K562 (cell line): ENCODE data around the gene FAM50B. TPM values are rescaled to one million over a fixed set of nuclear protein-coding genes. Genes with fewer than 3 reads are reported as not detected.

ENCODE experiments used
- ATAC-seq: fragments of 200-7000 bp; cut with Tn5 transposase; 3 replicates; pipeline ENCODE4 v1.9.1; 2020; ENCODE audit warnings: moderate library complexity
- BruUV-seq: library from RNA; stranded (reverse); fragments of 400-500 nt; replicated peaks from 2 replicates; lab custom pipeline; 2021; lab: Mats Ljungman, UMichigan
- CTCF ChIA-PET: fragments of 300-600 bp; formaldehyde crosslinking; extraction: SDS; loops from one replicate; lab custom pipeline; 2021; ENCODE audit warnings: low intra/inter-chr PET ratio; lab: Yijun Ruan, JAX
- POLR2A ChIA-PET: fragments of 300-600, 350-650 bp; sonication (Branson Sonifier 250); formaldehyde crosslinking; extraction: SDS; loops from one replicate; lab custom pipeline; 2021; ENCODE audit warnings: antibody characterized with exemption, inconsistent platforms; lab: Yijun Ruan, JAX
- DNase-seq, 4 experiments: peaks; one replicate each; pipeline versions ENCODE4 v3.0.0 to v3.0.0-alpha.2; 2011 to 2018; ENCODE audit warnings: low spot score in 3 of 4, mixed read lengths in 3 of 4; ENCODE audit errors: extremely low read depth in 1 of 4
- FAIRE-seq: peaks from 2 replicates; lab custom pipeline; 2011; peaks lifted over from hg19 to GRCh38; lab: Jason Lieb, UNC
- H2AFZ ChIP-seq: 2 replicates; pipeline ENCODE4 v1.6.0; 2011; ENCODE audit warnings: low read depth, low read length, control low read depth, inconsistent platforms
- H3K27ac ChIP-seq: fragments of 200-600 bp; 3 replicates; pipeline ENCODE4 v1.8.0; 2011; ENCODE audit warnings: low read depth, mild to moderate bottlenecking, control low read depth, inconsistent platforms, low read length, moderate library complexity, mixed read lengths; ENCODE audit errors: extremely low read depth
- H3K27me3 ChIP-seq, 2 experiments: fragments of 300-600 bp in 1 of 2; 2 replicates in 1 of 2; 3 replicates in 1 of 2; pipeline versions ENCODE4 v1.6.0 to v1.8.0; 2011; ENCODE audit warnings: inconsistent platforms in 2 of 2, low read length in 2 of 2, mild to moderate bottlenecking in 1 of 2, mixed read lengths in 1 of 2, moderate library complexity in 1 of 2; ENCODE audit not compliant: control insufficient read depth in 2 of 2, insufficient read depth in 2 of 2
- H3K36me3 ChIP-seq: fragments of 300-600 bp; 3 replicates; pipeline ENCODE4 v1.8.0; 2011; ENCODE audit warnings: mild to moderate bottlenecking, low read length, inconsistent platforms; ENCODE audit not compliant: control insufficient read depth, insufficient read depth
- H3K4me1 ChIP-seq, 2 experiments: fragments of 200-600 bp in 1 of 2; replicated peaks in 1 of 2; 2 replicates in 1 of 2; 3 replicates in 1 of 2; pipeline versions ENCODE4 v1.5.1 to v1.8.0; 2011; ENCODE audit warnings: inconsistent platforms in 2 of 2, low read length in 2 of 2, mild to moderate bottlenecking in 1 of 2, mixed read lengths in 1 of 2, moderate library complexity in 1 of 2; ENCODE audit not compliant: control insufficient read depth in 2 of 2, insufficient read depth in 2 of 2
- H3K4me2 ChIP-seq: 2 replicates; pipeline ENCODE4 v1.6.1; 2011; ENCODE audit warnings: low read length, control low read depth, inconsistent platforms, mixed read lengths; ENCODE audit not compliant: insufficient read depth
- H3K4me3 ChIP-seq: fragments of 200-600 bp; sonication (generic), shearing (Covaris generic); 2 replicates; pipeline ENCODE4 v1.5.1; 2016; ENCODE audit warnings: control low read depth, inconsistent platforms
- H3K79me2 ChIP-seq: fragments of 200-600 bp; 3 replicates; pipeline ENCODE4 v1.8.0; 2011; ENCODE audit warnings: low read length, inconsistent platforms; ENCODE audit not compliant: control insufficient read depth, insufficient read depth
- H3K9ac ChIP-seq, 2 experiments: 2 replicates each; pipeline versions ENCODE4 v1.6.0 to v1.6.1; 2011; ENCODE audit warnings: low read depth in 2 of 2, low read length in 2 of 2, control low read depth in 1 of 2, inconsistent platforms in 1 of 2, mild to moderate bottlenecking in 1 of 2, mixed read lengths in 1 of 2; ENCODE audit not compliant: insufficient read depth in 1 of 2
- H3K9me1 ChIP-seq: one replicate; pipeline ENCODE4 v1.6.0; 2011; ENCODE audit warnings: inconsistent platforms, mild to moderate bottlenecking, low read length, moderate library complexity; ENCODE audit not compliant: control insufficient read depth, insufficient read depth
- H3K9me3 ChIP-seq: replicated peaks from 2 replicates; pipeline ENCODE4 v1.5.1; 2011; ENCODE audit warnings: low read depth, low read length, inconsistent platforms; ENCODE audit not compliant: control insufficient read depth, insufficient read depth
- H4K20me1 ChIP-seq: replicated peaks from 2 replicates; pipeline ENCODE4 v1.6.1; 2011; ENCODE audit warnings: low read length, inconsistent platforms, mixed read lengths; ENCODE audit not compliant: control insufficient read depth, insufficient read depth
- AFF1 ChIP-seq, 2 experiments: fragments of 450-650 bp; IDR thresholded peaks; 2 replicates each; pipeline ENCODE4 v1.6.1; 2018; ENCODE audit warnings: mild to moderate bottlenecking in 2 of 2, low read depth in 1 of 2; ENCODE audit not compliant: partially characterized antibody in 2 of 2
- GABPB2 ChIP-seq: fragments of 250-450 bp; sonication (Bioruptor Pico); conservative IDR thresholded peaks from 2 replicates; pipeline ENCODE4 v1.5.1; 2021; ENCODE audit warnings: mild to moderate bottlenecking
- MECOM ChIP-seq: fragments of 250-450 bp; sonication (Bioruptor Pico); IDR thresholded peaks from 2 replicates; pipeline ENCODE4 v1.8.0; 2022; ENCODE audit warnings: inconsistent platforms
- PBX2 ChIP-seq, 2 experiments: IDR thresholded peaks in 1 of 2; conservative IDR thresholded peaks in 1 of 2; 2 replicates each; pipeline ENCODE4 v1.6.1; 2016; ENCODE audit warnings: low read depth in 2 of 2, mild to moderate bottlenecking in 1 of 2, missing compliant biosample characterization in 1 of 2, missing genetic modification characterization in 1 of 2, moderate library complexity in 1 of 2
- POLR2AphosphoS2 ChIP-seq: IDR thresholded peaks from 2 replicates; pipeline ENCODE4 v1.6.1; 2012; ENCODE audit warnings: low read length, improper control_type of control experiment
- PYGO2 ChIP-seq: fragments of 450-650 bp; IDR thresholded peaks from 2 replicates; pipeline ENCODE4 v1.6.1; 2016; ENCODE audit warnings: mild to moderate bottlenecking, missing genetic modification characterization, moderate library complexity, missing compliant biosample characterization
- RFX7 ChIP-seq: fragments of 250-450 bp; sonication (Bioruptor Pico); IDR thresholded peaks from 2 replicates; pipeline ENCODE4 v1.5.1; 2021; ENCODE audit warnings: mild to moderate bottlenecking
- STAT5A ChIP-seq: IDR thresholded peaks from 2 replicates; pipeline ENCODE4 v1.6.1; 2012; ENCODE audit warnings: low read length, inconsistent platforms, borderline replicate concordance
- ZNF3 ChIP-seq: fragments of 250-450 bp; sonication (Bioruptor Pico); IDR thresholded peaks from 2 replicates; pipeline ENCODE4 v1.5.0; 2021; ENCODE audit warnings: mild to moderate bottlenecking, moderate library complexity
- WGBS: fragments of 100-300 bp; shearing (Covaris generic); methylation state at CpG from one replicate; pipeline ENCODE4 v1.1.6; 2016; ENCODE audit warnings: low coverage, mixed read lengths; ENCODE audit not compliant: insufficient coverage; ENCODE audit errors: missing lambda C conversion rate; 5-methylcytosine and 5-hydroxymethylcytosine counted together
- in situ Hi-C: fragments of 300-500 bp; cut with MboI; formaldehyde crosslinking; loops from 4 replicates; pipeline ENCODE4 v1.15.0; 2018; ENCODE audit warnings: inconsistent platforms, mixed read lengths
- intact Hi-C: fragments of 100-400 bp; cut with micrococcal nuclease; formaldehyde crosslinking; loops from 2 replicates; pipeline ENCODE4 v1.14.2; 2022
- polyA plus RNA-seq, 8 experiments: library from polyadenylated mRNA; depleted of rRNA in 4 of 8; stranded (reverse) in 5 of 8; unstranded in 3 of 8; fragments of >200 nt; fragmentation: Nextera tagmentation in 2 of 8; fragmentation: Illumina TruSeq in 1 of 8; extraction: Ambion mirVana in 2 of 8; extraction: Trizol in 1 of 8; gene quantifications; 2 replicates each; pipeline versions ENCODE4 v1.2.1 to v1.2.3, GENCODE V29; 2011 to 2014; ENCODE audit warnings: inconsistent platforms in 1 of 8, missing spikeins in 1 of 8
- total RNA-seq, 7 experiments: library from RNA; depleted of rRNA in 6 of 7; stranded (reverse); fragments of >200 nt in 6 of 7; fragmentation: Illumina TruSeq in 2 of 7; extraction: Trizol in 2 of 7; gene quantifications; 2 replicates each; pipeline versions ENCODE4 v1.2.1 to v1.2.3, GENCODE V29; 2011 to 2021; ENCODE audit warnings: low replicate concordance in 1 of 7
- TF ChIP-seq, protein P1 (sequence below): fragments of 450-650 bp; IDR thresholded peaks from 2 replicates; pipeline ENCODE4 v1.6.1; 2017; ENCODE audit warnings: antibody characterized with exemption, mild to moderate bottlenecking

FAM50B gene
- total and polyA plus RNA-seq, 9 of the 15 experiments (the other 6 are each of a cell fraction or from before 2014, with no cell fraction given), result 0.09 to 0.16 (median 0.13) TPM; not detected in 6

- Histone ChIP-seq H3K4me1 (no peaks in the 10 kb centered on the region), H4K20me1 (peaks cover 10% of the 10 kb centered on the region; the same call in 1 of the 2 replicates), H3K27me3 (peaks cover 57 to 60% of the 10 kb centered on the region in 2 experiments), H3K36me3 (no peaks in the 10 kb centered on the region), H3K27ac (no peak overlapping the region)
- DNase-seq (no peak), FAIRE-seq (no peak)
- in situ Hi-C loops, result no loop called here
- TF ChIP-seq STAT5A, result no peak
- TF ChIP-seq, protein P1, sequence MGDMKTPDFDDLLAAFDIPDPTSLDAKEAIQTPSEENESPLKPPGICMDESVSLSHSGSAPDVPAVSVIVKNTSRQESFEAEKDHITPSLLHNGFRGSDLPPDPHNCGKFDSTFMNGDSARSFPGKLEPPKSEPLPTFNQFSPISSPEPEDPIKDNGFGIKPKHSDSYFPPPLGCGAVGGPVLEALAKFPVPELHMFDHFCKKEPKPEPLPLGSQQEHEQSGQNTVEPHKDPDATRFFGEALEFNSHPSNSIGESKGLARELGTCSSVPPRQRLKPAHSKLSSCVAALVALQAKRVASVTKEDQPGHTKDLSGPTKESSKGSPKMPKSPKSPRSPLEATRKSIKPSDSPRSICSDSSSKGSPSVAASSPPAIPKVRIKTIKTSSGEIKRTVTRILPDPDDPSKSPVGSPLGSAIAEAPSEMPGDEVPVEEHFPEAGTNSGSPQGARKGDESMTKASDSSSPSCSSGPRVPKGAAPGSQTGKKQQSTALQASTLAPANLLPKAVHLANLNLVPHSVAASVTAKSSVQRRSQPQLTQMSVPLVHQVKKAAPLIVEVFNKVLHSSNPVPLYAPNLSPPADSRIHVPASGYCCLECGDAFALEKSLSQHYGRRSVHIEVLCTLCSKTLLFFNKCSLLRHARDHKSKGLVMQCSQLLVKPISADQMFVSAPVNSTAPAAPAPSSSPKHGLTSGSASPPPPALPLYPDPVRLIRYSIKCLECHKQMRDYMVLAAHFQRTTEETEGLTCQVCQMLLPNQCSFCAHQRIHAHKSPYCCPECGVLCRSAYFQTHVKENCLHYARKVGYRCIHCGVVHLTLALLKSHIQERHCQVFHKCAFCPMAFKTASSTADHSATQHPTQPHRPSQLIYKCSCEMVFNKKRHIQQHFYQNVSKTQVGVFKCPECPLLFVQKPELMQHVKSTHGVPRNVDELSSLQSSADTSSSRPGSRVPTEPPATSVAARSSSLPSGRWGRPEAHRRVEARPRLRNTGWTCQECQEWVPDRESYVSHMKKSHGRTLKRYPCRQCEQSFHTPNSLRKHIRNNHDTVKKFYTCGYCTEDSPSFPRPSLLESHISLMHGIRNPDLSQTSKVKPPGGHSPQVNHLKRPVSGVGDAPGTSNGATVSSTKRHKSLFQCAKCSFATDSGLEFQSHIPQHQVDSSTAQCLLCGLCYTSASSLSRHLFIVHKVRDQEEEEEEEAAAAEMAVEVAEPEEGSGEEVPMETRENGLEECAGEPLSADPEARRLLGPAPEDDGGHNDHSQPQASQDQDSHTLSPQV, result no peak
- no peak for TF ChIP-seq RFX7 (CRISPR knock-in tag)
- no peak for TF ChIP-seq AFF1 (IDR thresholded peaks at IDR 0.05; ENCODE audit: low read depth in 1 of 2, partially characterized antibody in 2 of 2)
- TF ChIP-seq MECOM (CRISPR knock-in tag), result no peak
- no peak for TF ChIP-seq PYGO2 (tag)
- no peak for TF ChIP-seq PBX2 (CRISPR knock-in tag; IDR thresholded peaks at IDR 0.05; ENCODE audit: low read depth)
- TF ChIP-seq PBX2 (tag; conservative IDR thresholded peaks at IDR 0.05; ENCODE audit: low read depth), result no peak
- TF ChIP-seq ZNF3, result no peak
- TF ChIP-seq GABPB2, result no peak
- TF ChIP-seq POLR2AphosphoS2, result no peak
- TF ChIP-seq, all 486 proteins: peak for 0
- H3K4me2 ChIP-seq, result no peak overlapping the region
- H3K9ac ChIP-seq, result no peak overlapping the region
- no peaks in the 10 kb centered on the region for H3K79me2 ChIP-seq
- H3K9me3 ChIP-seq, result no peaks in the 10 kb centered on the region
- WGBS, result under 1% methylated on average over 12 of the region's 12 CpGs
- ATAC-seq, result no peak
- H2AFZ ChIP-seq, result no peak overlapping the region
- CTCF ChIA-PET, result no interaction called here
- H3K9me1 ChIP-seq, result no peaks in the 10 kb centered on the region
- POLR2A ChIA-PET, result interaction anchor here (0.6 to 0.8 kb wide), 2 partner anchors 21 to 1708 kb away, joined by 3 read pairs; no protein-coding TSS in a partner anchor
- intact Hi-C loops, result no loop called here
- H3K4me3 ChIP-seq, result no peak overlapping the region
- no TSS peak for BruUV-seq
These were observed 23.2 kb downstream of the FAM50B start for GRCh38 chr6:3872370-3872854.
